Duodenal mucosa (tissue), 2 donors: ENCODE measurements around the gene MCTP2.

Experiments used
- H3K27ac ChIP-seq: one replicate; pipeline ENCODE4 v1.7.0; 2013; ENCODE audit warnings: low read depth, low read length
- H3K27me3 ChIP-seq, 2 donors: one replicate each; pipeline ENCODE4 v1.7.0; 2013; ENCODE audit warnings: low read length in 2 of 2, control low read depth in 1 of 2; ENCODE audit not compliant: insufficient read depth in 2 of 2, control insufficient read depth in 1 of 2
- H3K36me3 ChIP-seq, 2 donors: one replicate each; pipeline ENCODE4 v1.7.0; 2013; ENCODE audit warnings: low read length in 2 of 2, control low read depth in 1 of 2; ENCODE audit not compliant: insufficient read depth in 2 of 2, control insufficient read depth in 1 of 2
- H3K4me1 ChIP-seq, 2 donors: one replicate each; pipeline ENCODE4 v1.7.0; 2013; ENCODE audit warnings: low read length in 2 of 2, control low read depth in 1 of 2; ENCODE audit not compliant: insufficient read depth in 2 of 2, control insufficient read depth in 1 of 2
- H3K4me3 ChIP-seq, 2 donors: one replicate each; pipeline ENCODE4 v1.7.0; 2013; ENCODE audit warnings: low read length in 2 of 2, low read depth in 1 of 2
- H3K9ac ChIP-seq, 2 donors: one replicate each; pipeline ENCODE4 v1.7.0; 2013; ENCODE audit warnings: low read length in 2 of 2, low read depth in 1 of 2
- H3K9me3 ChIP-seq, 2 donors: one replicate each; pipeline ENCODE4 v1.7.0; 2013; ENCODE audit warnings: low read length in 2 of 2, control low read depth in 1 of 2; ENCODE audit not compliant: control insufficient read depth in 1 of 2

Gene MCTP2

DNA sequence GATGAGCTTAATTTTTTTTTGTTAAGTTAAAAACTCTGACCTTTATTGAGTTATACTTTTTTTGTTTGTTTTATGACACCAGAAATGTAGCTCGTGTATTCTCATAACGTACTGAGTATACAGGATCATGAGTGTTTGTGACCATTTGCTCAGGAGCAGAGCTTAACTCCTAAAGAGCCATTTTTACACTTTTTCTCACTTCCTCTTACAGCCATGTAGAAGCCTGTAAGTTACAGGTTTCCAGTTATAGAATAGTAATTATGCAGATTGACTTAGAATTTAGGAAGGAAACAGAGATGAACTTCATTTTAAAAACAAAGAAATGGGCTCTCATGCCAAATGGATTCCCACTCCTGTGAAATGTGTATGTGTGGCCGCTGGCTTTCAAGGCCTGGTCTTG lies 151.7 kb downstream of the MCTP2 start:
- Histone ChIP-seq H3K4me1 (no peaks in the 10 kb centered on the region), H3K36me3 (peaks cover 5 to 12% of the 10 kb centered on the region in 2 donors), H3K4me3 (no peak overlapping the region), H3K9ac (no peak overlapping the region), H3K9me3 (no peaks in the 10 kb centered on the region), H3K27me3 (no peaks in the 10 kb centered on the region), H3K27ac (no peak overlapping the region)

- peaks cover 5 to 12% of the 10 kb centered on the region in 2 donors for H3K36me3 ChIP-seq
- no peak overlapping the region for H3K9ac ChIP-seq
- H3K27me3 ChIP-seq: no peaks in the 10 kb centered on the region
- no peak overlapping the region for H3K27ac ChIP-seq
- H3K4me3 ChIP-seq: no peak overlapping the region
- H3K4me1 ChIP-seq: no peaks in the 10 kb centered on the region
- no peaks in the 10 kb centered on the region for H3K9me3 ChIP-seq
Measured at GRCh38 chr15:94383706-94384105, 152.3 kb downstream of the MCTP2 start.

DNA sequence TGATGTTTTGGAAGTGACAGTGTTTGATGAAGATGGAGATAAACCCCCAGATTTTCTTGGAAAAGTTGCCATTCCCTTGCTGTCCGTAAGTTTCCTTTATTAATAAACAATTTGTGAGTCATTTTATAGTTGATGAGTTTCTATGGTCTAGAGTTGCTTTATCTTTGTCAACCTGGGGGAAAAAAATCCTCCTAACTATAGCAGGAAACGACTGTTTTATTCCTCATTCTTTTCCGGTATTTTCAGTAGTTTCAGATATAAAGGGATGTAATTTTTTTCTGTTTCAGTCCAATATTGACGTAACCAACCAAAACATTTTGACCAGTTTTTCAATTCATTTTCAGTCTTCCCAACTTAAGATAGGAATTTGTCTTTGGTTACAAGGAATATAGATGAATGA lies 154.1 kb downstream of the MCTP2 start:
- H3K9me3 ChIP-seq: no peaks in the 10 kb centered on the region
- no peak overlapping the region for H3K4me3 ChIP-seq
- H3K27me3 ChIP-seq: no peaks in the 10 kb centered on the region
- no peaks in the 10 kb centered on the region for H3K4me1 ChIP-seq
- H3K36me3 ChIP-seq: peaks cover 5 to 12% of the 10 kb centered on the region in 2 donors
- no peak overlapping the region for H3K27ac ChIP-seq
- no peak overlapping the region for H3K9ac ChIP-seq

- no peak overlapping the region for H3K27ac ChIP-seq
- H3K4me1 ChIP-seq: no peaks in the 10 kb centered on the region
- H3K36me3 ChIP-seq: peaks cover 5 to 10% of the 10 kb centered on the region in 2 donors
- H3K9me3 ChIP-seq: no peaks in the 10 kb centered on the region
- H3K9ac ChIP-seq: no peak overlapping the region
- H3K4me3 ChIP-seq: no peak overlapping the region
- no peaks in the 10 kb centered on the region for H3K27me3 ChIP-seq
Measured at GRCh38 chr15:94386351-94386750, 155.0 kb downstream of the MCTP2 start.

GRCh38 chr15:94387442-94387841 lies 156.1 kb downstream of the MCTP2 start:
- H3K27ac ChIP-seq: no peak overlapping the region

GRCh38 chr15:94387849-94388441 lies 156.6 kb downstream of the MCTP2 start:
- Histone ChIP-seq H3K9ac (no peak overlapping the region), H3K36me3 (peaks cover 5 to 7% of the 10 kb centered on the region in 2 donors), H3K27me3 (no peaks in the 10 kb centered on the region), H3K4me3 (no peak overlapping the region), H3K9me3 (no peaks in the 10 kb centered on the region), H3K27ac (no peak overlapping the region), H3K4me1 (no peaks in the 10 kb centered on the region)

More at GRCh38 chr15:94387442-94387841, 156.1 kb downstream of the MCTP2 start:
- Histone ChIP-seq H3K36me3 (peaks cover 5 to 7% of the 10 kb centered on the region in 2 donors), H3K4me1 (no peaks in the 10 kb centered on the region), H3K9me3 (no peaks in the 10 kb centered on the region), H3K9ac (no peak overlapping the region), H3K4me3 (no peak overlapping the region), H3K27me3 (no peaks in the 10 kb centered on the region)

- no peaks in the 10 kb centered on the region for H3K4me1 ChIP-seq
- no peak overlapping the region for H3K4me3 ChIP-seq
- no peaks in the 10 kb centered on the region for H3K9me3 ChIP-seq
- H3K9ac ChIP-seq: no peak overlapping the region
- no peaks in the 10 kb centered on the region for H3K36me3 ChIP-seq
- no peak overlapping the region for H3K27ac ChIP-seq
- H3K27me3 ChIP-seq: no peaks in the 10 kb centered on the region
Measured at GRCh38 chr15:94395640-94396039, 164.3 kb downstream of the MCTP2 start.

DNA sequence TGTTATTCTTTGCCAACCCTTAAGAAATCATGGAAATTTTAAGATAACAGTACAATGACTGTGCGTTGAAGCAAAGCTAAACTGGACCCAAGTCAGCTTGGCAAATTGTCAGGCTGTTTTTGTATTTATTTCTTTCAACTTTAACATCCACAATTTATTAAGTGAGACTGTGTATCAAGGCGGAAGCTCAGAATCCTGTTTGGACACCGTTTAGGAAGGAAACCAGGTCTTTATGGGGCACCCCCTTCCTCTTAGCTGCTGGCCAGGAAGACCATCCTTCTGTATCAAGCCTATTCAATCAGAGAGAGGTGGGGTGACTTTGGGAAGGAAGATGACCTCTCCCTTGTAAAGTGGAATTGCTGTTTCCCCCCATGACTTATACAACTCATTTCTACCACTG lies 166.0 kb downstream of the MCTP2 start:
- no peaks in the 10 kb centered on the region for H3K36me3 ChIP-seq
- H3K9me3 ChIP-seq: no peaks in the 10 kb centered on the region
- no peak overlapping the region for H3K9ac ChIP-seq
- no peak overlapping the region for H3K4me3 ChIP-seq
- H3K27ac ChIP-seq: no peak overlapping the region
- H3K27me3 ChIP-seq: no peaks in the 10 kb centered on the region
- no peaks in the 10 kb centered on the region for H3K4me1 ChIP-seq

GRCh38 chr15:94398001-94398400 lies 166.6 kb downstream of the MCTP2 start:
- H3K9ac ChIP-seq: no peak overlapping the region
- H3K9me3 ChIP-seq: no peaks in the 10 kb centered on the region
- peaks cover 0 to 2% of the 10 kb centered on the region in 2 donors for H3K36me3 ChIP-seq
- H3K4me3 ChIP-seq: no peak overlapping the region
- H3K27me3 ChIP-seq: no peaks in the 10 kb centered on the region
- H3K27ac ChIP-seq: no peak overlapping the region
- no peaks in the 10 kb centered on the region for H3K4me1 ChIP-seq

DNA sequence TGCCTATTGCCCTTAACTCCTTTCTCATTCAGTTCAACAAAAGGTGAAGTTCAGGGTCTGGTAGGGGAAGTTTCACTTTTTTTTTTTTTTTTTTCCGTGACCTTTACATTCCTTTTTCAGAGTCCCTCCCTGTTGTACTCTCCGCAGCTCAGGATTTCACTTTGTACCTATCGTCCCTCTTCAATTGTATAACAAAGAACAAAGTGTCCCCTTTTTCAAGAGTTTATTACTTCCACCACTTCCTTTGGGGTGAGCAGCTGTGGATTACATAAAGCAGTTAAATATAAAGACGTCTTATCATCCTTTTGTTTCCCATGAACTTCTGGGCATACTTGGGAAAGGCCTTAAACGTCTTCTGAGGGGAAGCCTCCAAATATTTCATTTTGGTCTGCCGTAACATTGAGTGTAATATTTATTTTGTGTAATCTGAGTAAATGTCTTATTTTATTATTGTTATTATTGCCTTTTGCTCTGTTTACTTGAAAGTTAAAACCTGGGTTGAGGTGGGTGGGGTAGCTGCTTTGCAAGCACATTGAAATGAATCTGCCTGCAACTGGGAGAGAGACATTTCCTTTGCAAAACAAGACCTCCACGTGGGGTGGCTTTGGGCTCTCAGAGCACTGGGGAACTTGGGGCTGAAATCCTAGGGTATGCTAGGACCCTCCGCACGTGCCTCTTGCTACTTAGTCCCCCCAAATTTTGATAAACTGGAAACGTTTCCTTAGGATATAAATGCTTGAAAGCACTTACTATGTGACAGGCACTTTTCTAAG lies 169.4 kb downstream of the MCTP2 start:
- no peak overlapping the region for H3K9ac ChIP-seq
- no peak overlapping the region for H3K27ac ChIP-seq
- H3K4me3 ChIP-seq: no peak overlapping the region
- no peaks in the 10 kb centered on the region for H3K27me3 ChIP-seq
- peaks cover 9 to 13% of the 10 kb centered on the region in 2 donors for H3K36me3 ChIP-seq
- H3K9me3 ChIP-seq: no peaks in the 10 kb centered on the region
- H3K4me1 ChIP-seq: no peaks in the 10 kb centered on the region
